Measurements from ENCODE around the gene ALS2. TPM values are rescaled to one million over a fixed set of nuclear protein-coding genes. Genes with fewer than 3 reads are reported as not detected.

The ALS2 gene
- total RNA-seq, 1 donor from 2014 or later = 54.0 TPM

DNA sequence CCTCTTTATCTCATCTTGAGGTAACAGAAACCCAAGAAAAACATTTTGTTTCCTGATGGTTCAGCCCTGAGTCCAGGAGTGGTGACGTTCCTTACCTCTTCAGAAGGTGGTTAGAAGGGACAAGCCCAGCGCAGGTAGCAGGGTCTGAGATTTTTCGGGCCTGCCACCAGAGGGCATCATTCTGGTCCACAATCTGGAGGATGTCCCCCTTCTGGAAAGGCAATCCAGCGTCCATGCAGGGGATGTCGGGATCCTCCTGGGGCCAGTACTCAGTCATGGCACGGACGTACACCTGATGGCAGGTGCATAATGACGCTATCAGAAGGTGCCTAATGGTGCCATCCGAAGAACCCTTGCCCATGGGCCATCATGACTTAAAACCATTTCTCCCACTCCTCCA lies 100.0 kb downstream of the ALS2 start:
- Mint-ChIP-seq H3K9me3 (ENCODE audit: unreplicated experiment) (peaks cover 2% of the 10 kb centered on the region), H3K27me3 (ENCODE audit: low read depth, unreplicated experiment) (peaks cover 2% of the 10 kb centered on the region), H3K27ac (ENCODE audit: unreplicated experiment) (no peak overlapping the region), H3K36me3 (ENCODE audit: low read depth, unreplicated experiment) (peaks cover 8% of the 10 kb centered on the region), H3K4me1 (ENCODE audit: low read depth, unreplicated experiment) (no peaks in the 10 kb centered on the region), H3K4me3 (ENCODE audit: unreplicated experiment) (no peak overlapping the region)
- no peak for FAIRE-seq
- Histone ChIP-seq H3K27ac (ENCODE audit: low read depth, low read length) (no peak overlapping the region), H3K36me3 (ENCODE audit: insufficient read depth, low read length) (peaks cover 9% of the 10 kb centered on the region), H3K4me1 (ENCODE audit: insufficient read depth, low read length) (no peaks in the 10 kb centered on the region), H3K4me3 (ENCODE audit: insufficient read depth, low read depth, low read length) (no peak overlapping the region), H2AFZ (ENCODE audit: low read depth, low read length) (no peak overlapping the region), H4K20me1 (ENCODE audit: insufficient read depth, low read length) (no peaks in the 10 kb centered on the region), H3K79me2 (ENCODE audit: insufficient read depth, low read length) (no peaks in the 10 kb centered on the region), H3K9me3 (ENCODE audit: insufficient read depth, low read depth, low read length) (no peaks in the 10 kb centered on the region), H3K27me3 (ENCODE audit: insufficient read depth, low read length) (no peaks in the 10 kb centered on the region), H3K9ac (ENCODE audit: low read length) (no peak overlapping the region), H3K4me2 (ENCODE audit: low read length) (no peak overlapping the region)
- no peak for DNase-seq (ENCODE audit: low read depth)
- TF ChIP-seq CTCF (IDR thresholded peaks at IDR 0.05; ENCODE audit: insufficient read depth, low read depth, low read length) (peak; percentile 32), EZH2 (IDR thresholded peaks at IDR 0.05; ENCODE audit: insufficient read depth, low read length) (no peak)

- no peak overlapping the region for H3K4me3 Mint-ChIP-seq (ENCODE audit: unreplicated experiment)
- TF ChIP-seq CTCF (IDR thresholded peaks at IDR 0.05; ENCODE audit: insufficient read depth, low read depth, low read length) (no peak), EZH2 (IDR thresholded peaks at IDR 0.05; ENCODE audit: insufficient read depth, low read length) (no peak)
- DNase-seq (ENCODE audit: low read depth) (no peak), FAIRE-seq (no peak)
- H3K4me1 Mint-ChIP-seq (ENCODE audit: low read depth, unreplicated experiment) = no peaks in the 10 kb centered on the region
- Histone ChIP-seq H3K4me2 (ENCODE audit: low read length) (no peak overlapping the region), H3K4me1 (ENCODE audit: insufficient read depth, low read length) (peaks cover 6% of the 10 kb centered on the region), H3K27me3 (ENCODE audit: insufficient read depth, low read length) (no peaks in the 10 kb centered on the region), H3K9ac (ENCODE audit: low read length) (no peak overlapping the region), H4K20me1 (ENCODE audit: insufficient read depth, low read length) (no peaks in the 10 kb centered on the region), H2AFZ (ENCODE audit: low read depth, low read length) (no peak overlapping the region), H3K27ac (ENCODE audit: low read depth, low read length) (no peak overlapping the region), H3K9me3 (ENCODE audit: insufficient read depth, low read depth, low read length) (no peaks in the 10 kb centered on the region), H3K36me3 (ENCODE audit: insufficient read depth, low read length) (peaks cover 7% of the 10 kb centered on the region), H3K4me3 (ENCODE audit: insufficient read depth, low read depth, low read length) (no peak overlapping the region), H3K79me2 (ENCODE audit: insufficient read depth, low read length) (no peaks in the 10 kb centered on the region)
- H3K9me3 Mint-ChIP-seq (ENCODE audit: unreplicated experiment) = peaks cover 2% of the 10 kb centered on the region
- H3K27ac Mint-ChIP-seq (ENCODE audit: unreplicated experiment) = no peak overlapping the region
- H3K36me3 Mint-ChIP-seq (ENCODE audit: low read depth, unreplicated experiment) = peaks cover 11% of the 10 kb centered on the region
- H3K27me3 Mint-ChIP-seq (ENCODE audit: low read depth, unreplicated experiment) = peaks cover 3% of the 10 kb centered on the region
Measured at GRCh38 chr2:201678401-201678800, 102.3 kb downstream of the ALS2 start.

- H3K9me3 Mint-ChIP-seq (ENCODE audit: unreplicated experiment) = no peaks in the 10 kb centered on the region
- TF ChIP-seq CTCF (IDR thresholded peaks at IDR 0.05; ENCODE audit: insufficient read depth, low read depth, low read length) = no peak
- H3K36me3 ChIP-seq (ENCODE audit: insufficient read depth, low read length) = no peaks in the 10 kb centered on the region
- H3K4me2 ChIP-seq (ENCODE audit: low read length) = no peak overlapping the region
- H3K9me3 ChIP-seq (ENCODE audit: insufficient read depth, low read depth, low read length) = no peaks in the 10 kb centered on the region
- no peak overlapping the region for H3K27ac ChIP-seq (ENCODE audit: low read depth, low read length)
- no peak for FAIRE-seq
- H3K4me3 Mint-ChIP-seq (ENCODE audit: unreplicated experiment) = no peak overlapping the region
- no peaks in the 10 kb centered on the region for H4K20me1 ChIP-seq (ENCODE audit: insufficient read depth, low read length)
- H2AFZ ChIP-seq (ENCODE audit: low read depth, low read length) = no peak overlapping the region
- H3K27ac Mint-ChIP-seq (ENCODE audit: unreplicated experiment) = no peak overlapping the region
- H3K27me3 Mint-ChIP-seq (ENCODE audit: low read depth, unreplicated experiment) = peaks cover 3% of the 10 kb centered on the region
- peaks cover 6% of the 10 kb centered on the region for H3K4me1 ChIP-seq (ENCODE audit: insufficient read depth, low read length)
- no peak overlapping the region for H3K4me3 ChIP-seq (ENCODE audit: insufficient read depth, low read depth, low read length)
- peaks cover 5% of the 10 kb centered on the region for H3K36me3 Mint-ChIP-seq (ENCODE audit: low read depth, unreplicated experiment)
- H3K9ac ChIP-seq (ENCODE audit: low read length) = no peak overlapping the region
- no peaks in the 10 kb centered on the region for H3K79me2 ChIP-seq (ENCODE audit: insufficient read depth, low read length)
- no peaks in the 10 kb centered on the region for H3K27me3 ChIP-seq (ENCODE audit: insufficient read depth, low read length)
- no peaks in the 10 kb centered on the region for H3K4me1 Mint-ChIP-seq (ENCODE audit: low read depth, unreplicated experiment)
- no peak for DNase-seq (ENCODE audit: low read depth)
Measured at GRCh38 chr2:201675454-201675853, 105.3 kb downstream of the ALS2 start.
